ENCODE data around the gene ELOVL4.

Gene ELOVL4

GRCh38 chr6:79989641-79990040 lies 42.3 kb upstream of the ELOVL4 start:
- no peak overlapping the region for H2AFZ ChIP-seq (ENCODE audit: low read length)
- H3K27me3 ChIP-seq (replicated peaks; ENCODE audit: insufficient read depth, low read length), result no peaks in the 10 kb centered on the region
- no peaks in the 10 kb centered on the region for H3K9me2 ChIP-seq (replicated peaks; ENCODE audit: insufficient read depth, low read length)
- no peak overlapping the region for H3K9ac ChIP-seq (ENCODE audit: low read length)
- no peaks in the 10 kb centered on the region for H3K4me1 ChIP-seq (ENCODE audit: low read length)
- no peaks in the 10 kb centered on the region for H3K36me3 ChIP-seq (replicated peaks; ENCODE audit: insufficient read depth, low read length)
- no peak overlapping the region for H3K27ac ChIP-seq (ENCODE audit: low read length)
- no peak overlapping the region for H3K4me2 ChIP-seq (ENCODE audit: low read depth, low read length)
- H4K20me1 ChIP-seq (ENCODE audit: insufficient read depth, low read length), result no peaks in the 10 kb centered on the region
- H3F3A ChIP-seq (ENCODE audit: insufficient read depth, low read length), result no peaks in the 10 kb centered on the region
- DNase-seq, result no peak
- H3K4me3 ChIP-seq (ENCODE audit: low read length), result no peak overlapping the region
- TF ChIP-seq EZH2phosphoT487 (IDR thresholded peaks at IDR 0.05; ENCODE audit: low read length), result no peak
- TF ChIP-seq, protein P1, sequence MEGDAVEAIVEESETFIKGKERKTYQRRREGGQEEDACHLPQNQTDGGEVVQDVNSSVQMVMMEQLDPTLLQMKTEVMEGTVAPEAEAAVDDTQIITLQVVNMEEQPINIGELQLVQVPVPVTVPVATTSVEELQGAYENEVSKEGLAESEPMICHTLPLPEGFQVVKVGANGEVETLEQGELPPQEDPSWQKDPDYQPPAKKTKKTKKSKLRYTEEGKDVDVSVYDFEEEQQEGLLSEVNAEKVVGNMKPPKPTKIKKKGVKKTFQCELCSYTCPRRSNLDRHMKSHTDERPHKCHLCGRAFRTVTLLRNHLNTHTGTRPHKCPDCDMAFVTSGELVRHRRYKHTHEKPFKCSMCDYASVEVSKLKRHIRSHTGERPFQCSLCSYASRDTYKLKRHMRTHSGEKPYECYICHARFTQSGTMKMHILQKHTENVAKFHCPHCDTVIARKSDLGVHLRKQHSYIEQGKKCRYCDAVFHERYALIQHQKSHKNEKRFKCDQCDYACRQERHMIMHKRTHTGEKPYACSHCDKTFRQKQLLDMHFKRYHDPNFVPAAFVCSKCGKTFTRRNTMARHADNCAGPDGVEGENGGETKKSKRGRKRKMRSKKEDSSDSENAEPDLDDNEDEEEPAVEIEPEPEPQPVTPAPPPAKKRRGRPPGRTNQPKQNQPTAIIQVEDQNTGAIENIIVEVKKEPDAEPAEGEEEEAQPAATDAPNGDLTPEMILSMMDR (IDR thresholded peaks at IDR 0.05; ENCODE audit: low read length), result no peak
- TF ChIP-seq EZH2 (optimal IDR thresholded peaks at IDR 0.05; ENCODE audit: low read depth, low read length), result no peak
- no peaks in the 10 kb centered on the region for H3K79me2 ChIP-seq (ENCODE audit: low read length)
- H3K9me3 ChIP-seq (replicated peaks; ENCODE audit: insufficient read depth, low read length), result no peaks in the 10 kb centered on the region

- no peaks in the 10 kb centered on the region for H3K79me2 ChIP-seq (ENCODE audit: low read length)
- no peaks in the 10 kb centered on the region for H4K20me1 ChIP-seq (ENCODE audit: insufficient read depth, low read length)
- no peak overlapping the region for H3K4me3 ChIP-seq (ENCODE audit: low read length)
- H3K27me3 ChIP-seq (replicated peaks; ENCODE audit: insufficient read depth, low read length), result no peaks in the 10 kb centered on the region
- no peak overlapping the region for H3K4me2 ChIP-seq (ENCODE audit: low read depth, low read length)
- H3K9me2 ChIP-seq (replicated peaks; ENCODE audit: insufficient read depth, low read length), result no peaks in the 10 kb centered on the region
- H3K9ac ChIP-seq (ENCODE audit: low read length), result no peak overlapping the region
- H3K36me3 ChIP-seq (replicated peaks; ENCODE audit: insufficient read depth, low read length), result no peaks in the 10 kb centered on the region
- H3K4me1 ChIP-seq (ENCODE audit: low read length), result no peaks in the 10 kb centered on the region
- H3K27ac ChIP-seq (ENCODE audit: low read length), result no peak overlapping the region
- DNase-seq, result no peak
- H3K9me3 ChIP-seq (replicated peaks; ENCODE audit: insufficient read depth, low read length), result no peaks in the 10 kb centered on the region
- no peak overlapping the region for H2AFZ ChIP-seq (ENCODE audit: low read length)
- TF ChIP-seq, protein P1 (IDR thresholded peaks at IDR 0.05; ENCODE audit: low read length), result no peak
- TF ChIP-seq EZH2phosphoT487 (IDR thresholded peaks at IDR 0.05; ENCODE audit: low read length) (no peak), EZH2 (optimal IDR thresholded peaks at IDR 0.05; ENCODE audit: low read depth, low read length) (no peak)
- H3F3A ChIP-seq (ENCODE audit: insufficient read depth, low read length), result no peaks in the 10 kb centered on the region
Observed at GRCh38 chr6:79985128-79985527, 37.8 kb upstream of the ELOVL4 start.

DNA sequence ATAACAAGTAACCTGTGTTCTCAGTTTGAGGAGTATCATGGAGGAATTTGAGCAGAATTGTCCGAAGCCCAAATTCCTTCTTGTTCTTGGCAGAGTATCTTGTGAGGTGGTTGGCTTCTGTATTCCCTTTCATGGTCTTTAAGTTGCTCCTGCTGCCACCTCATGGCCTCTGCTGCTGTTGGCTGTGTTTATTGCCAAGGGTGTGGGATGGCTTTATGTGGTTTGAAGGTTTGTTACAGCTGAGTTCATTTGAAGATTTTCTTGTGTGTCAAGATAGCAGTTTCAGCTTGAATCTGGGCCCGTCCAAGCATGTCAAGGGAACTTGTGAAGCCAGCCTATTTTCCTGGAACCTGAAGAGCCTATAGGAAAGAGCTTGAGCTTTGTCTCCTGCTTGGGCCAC lies 36.9 kb upstream of the ELOVL4 start:
- Histone ChIP-seq H4K20me1 (ENCODE audit: insufficient read depth, low read length) (no peaks in the 10 kb centered on the region), H3K9me2 (replicated peaks; ENCODE audit: insufficient read depth, low read length) (no peaks in the 10 kb centered on the region), H3F3A (ENCODE audit: insufficient read depth, low read length) (no peaks in the 10 kb centered on the region), H3K9me3 (replicated peaks; ENCODE audit: insufficient read depth, low read length) (no peaks in the 10 kb centered on the region), H3K27me3 (replicated peaks; ENCODE audit: insufficient read depth, low read length) (no peaks in the 10 kb centered on the region), H3K27ac (ENCODE audit: low read length) (no peak overlapping the region), H3K9ac (ENCODE audit: low read length) (no peak overlapping the region), H2AFZ (ENCODE audit: low read length) (no peak overlapping the region), H3K36me3 (replicated peaks; ENCODE audit: insufficient read depth, low read length) (no peaks in the 10 kb centered on the region), H3K4me1 (ENCODE audit: low read length) (no peaks in the 10 kb centered on the region), H3K4me2 (ENCODE audit: low read depth, low read length) (no peak overlapping the region), H3K4me3 (ENCODE audit: low read length) (no peak overlapping the region), H3K79me2 (ENCODE audit: low read length) (no peaks in the 10 kb centered on the region)
- no peak for DNase-seq
- TF ChIP-seq EZH2phosphoT487 (IDR thresholded peaks at IDR 0.05; ENCODE audit: low read length) (no peak), EZH2 (optimal IDR thresholded peaks at IDR 0.05; ENCODE audit: low read depth, low read length) (no peak)
- TF ChIP-seq, protein P1 (IDR thresholded peaks at IDR 0.05; ENCODE audit: low read length), result no peak
